GM19238 (cell line): ENCODE measurements around the gene UBALD2.
"Not testable (repeated sequence)": the region's sequence is repeated elsewhere in the genome, so short reads cannot be mapped to it uniquely, and the experiment has no call there.

Experiments used
- DNase-seq: peaks from one replicate; pipeline ENCODE4 v3.0.0; 2011; ENCODE audit warnings: low spot score; ENCODE audit not compliant: insufficient read length

Gene UBALD2

GRCh38 chr17:76265624-76266243, 586 bp downstream of the UBALD2 start:
- no peak for DNase-seq

GRCh38 chr17:76266244-76266938, 1.2 kb downstream of the UBALD2 start:
- DNase-seq = no peak

GRCh38 chr17:76267051-76267576, 2.0 kb downstream of the UBALD2 start:
- DNase-seq = no peak

- DNase-seq = not testable (repeated sequence)
Observed at GRCh38 chr17:76267581-76268001, 2.4 kb downstream of the UBALD2 start.

- DNase-seq = no peak
Observed at GRCh38 chr17:76268015-76268749, 3.0 kb downstream of the UBALD2 start.

- no peak for DNase-seq
Observed at GRCh38 chr17:76268991-76269981, 4.1 kb downstream of the UBALD2 start.

GRCh38 chr17:76270127-76270592, 5.0 kb downstream of the UBALD2 start:
- DNase-seq = no peak

- no peak for DNase-seq
Observed at GRCh38 chr17:76270770-76271668, 5.9 kb downstream of the UBALD2 start.

GRCh38 chr17:76271669-76272540, 6.8 kb downstream of the UBALD2 start:
- DNase-seq = peak; percentile 86

- DNase-seq = peak; percentile 50
Observed at GRCh38 chr17:76272541-76273444, 7.6 kb downstream of the UBALD2 start.

- DNase-seq = no peak
Observed at GRCh38 chr17:76273445-76274111, 8.4 kb downstream of the UBALD2 start.

GRCh38 chr17:76274112-76274956, 9.2 kb downstream of the UBALD2 start:
- DNase-seq = no peak

GRCh38 chr17:76275382-76276068, 10.4 kb downstream of the UBALD2 start:
- DNase-seq = no peak

- no peak for DNase-seq
Observed at GRCh38 chr17:76276069-76276431, 10.9 kb downstream of the UBALD2 start.

- DNase-seq = no peak
Observed at GRCh38 chr17:76276461-76277299, 11.5 kb downstream of the UBALD2 start.
